Loucy (cell line): Measurements from ENCODE around the gene DLG1.

Experiments
- H2AFZ ChIP-seq: fragments of 200-600 bp; sonication (generic); 2 replicates; pipeline ENCODE4 v1.6.0; 2016; ENCODE audit warnings: antibody characterized with exemption, mild to moderate bottlenecking, low read length, moderate library complexity
- H3F3A ChIP-seq: fragments of 200-600 bp; 2 replicates; pipeline ENCODE4 v1.6.0; 2016; ENCODE audit warnings: antibody characterized with exemption, low read depth, mild to moderate bottlenecking
- H3K27me3 ChIP-seq: fragments of 200-600 bp; sonication (generic); 2 replicates; pipeline ENCODE4 v1.6.1; 2014; ENCODE audit warnings: low read length, mild to moderate bottlenecking; ENCODE audit not compliant: insufficient read depth, poor library complexity, severe bottlenecking
- H3K36me3 ChIP-seq: fragments of 200-600 bp; sonication (generic); 2 replicates; pipeline ENCODE4 v1.6.1; 2016; ENCODE audit warnings: low read length; ENCODE audit not compliant: insufficient read depth
- H3K4me1 ChIP-seq: fragments of 200-600 bp; sonication (generic); 2 replicates; pipeline ENCODE4 v1.5.1; 2014; ENCODE audit warnings: low read length, mild to moderate bottlenecking; ENCODE audit not compliant: insufficient read depth, poor library complexity, severe bottlenecking
- H3K4me2 ChIP-seq: fragments of 200-600 bp; sonication (generic); 2 replicates; pipeline ENCODE4 v1.6.0; 2014; ENCODE audit warnings: antibody characterized with exemption, low read length, low read depth, mild to moderate bottlenecking; ENCODE audit not compliant: poor library complexity, severe bottlenecking
- H3K4me3 ChIP-seq: fragments of 200-600 bp; sonication (generic); 2 replicates; pipeline ENCODE4 v1.5.1; 2014; ENCODE audit warnings: low read length, mild to moderate bottlenecking, mixed read lengths; ENCODE audit not compliant: poor library complexity, severe bottlenecking
- H3K79me2 ChIP-seq: fragments of 200-600 bp; sonication (generic); 2 replicates; pipeline ENCODE4 v1.6.1; 2014; ENCODE audit warnings: low read length; ENCODE audit not compliant: insufficient read depth
- H3K9ac ChIP-seq: fragments of 200-600 bp; sonication (generic); 2 replicates; pipeline ENCODE4 v1.6.0; 2014; ENCODE audit warnings: mild to moderate bottlenecking, low read depth, low read length, moderate library complexity; ENCODE audit not compliant: poor library complexity, severe bottlenecking
- H3K9me2 ChIP-seq: fragments of 200-600 bp; sonication (generic); replicated peaks from 2 replicates; pipeline ENCODE4 v1.6.1; 2016; ENCODE audit warnings: low read depth, low read length, mixed read lengths
- H3K9me3 ChIP-seq: fragments of 200-600 bp; sonication (generic); 2 replicates; pipeline ENCODE4 v1.6.1; 2014; ENCODE audit warnings: mild to moderate bottlenecking, antibody characterized with exemption, low read length, low read depth; ENCODE audit not compliant: insufficient read depth
- H4K20me1 ChIP-seq: fragments of 200-600 bp; sonication (generic); 2 replicates; pipeline ENCODE4 v1.6.0; 2014; ENCODE audit warnings: antibody characterized with exemption, low read length, mild to moderate bottlenecking; ENCODE audit not compliant: insufficient read depth, poor library complexity, severe bottlenecking
- CTCF ChIP-seq: fragments of 200-600 bp; sonication (generic); conservative IDR thresholded peaks from 2 replicates; pipeline ENCODE4 v1.5.1; 2014; ENCODE audit warnings: mild to moderate bottlenecking, antibody characterized with exemption, low read length
- EZH2phosphoT487 ChIP-seq: fragments of 200-600 bp; IDR thresholded peaks from 2 replicates; pipeline ENCODE4 v1.6.1; 2018; ENCODE audit warnings: antibody characterized with exemption, mild to moderate bottlenecking, moderate library complexity, borderline replicate concordance

DLG1 gene

GRCh38 chr3:197229836-197230235 is 68.6 kb downstream of the DLG1 start:
- Histone ChIP-seq H2AFZ (no peak overlapping the region), H3K4me1 (no peaks in the 10 kb centered on the region), H3K36me3 (peaks cover 14% of the 10 kb centered on the region; the same call in 1 of the 2 replicates), H3K9me3 (no peaks in the 10 kb centered on the region), H3K79me2 (peaks cover 97% of the 10 kb centered on the region), H3K27me3 (no peaks in the 10 kb centered on the region), H3F3A (no peaks in the 10 kb centered on the region), H4K20me1 (peaks cover 36% of the 10 kb centered on the region), H3K4me2 (no peak overlapping the region), H3K4me3 (no peak overlapping the region), H3K9ac (no peak overlapping the region), H3K9me2 (no peaks in the 10 kb centered on the region)
- TF ChIP-seq EZH2phosphoT487 (no peak), CTCF (no peak)

- Histone ChIP-seq H3K4me2 (no peak overlapping the region), H3K79me2 (peaks cover 96% of the 10 kb centered on the region), H3K36me3 (peaks cover 9% of the 10 kb centered on the region; the same call in 1 of the 2 replicates), H3K9me3 (no peaks in the 10 kb centered on the region), H2AFZ (no peak overlapping the region), H3K9me2 (no peaks in the 10 kb centered on the region), H3K4me3 (no peak overlapping the region), H3K9ac (no peak overlapping the region), H3K4me1 (no peaks in the 10 kb centered on the region), H3F3A (no peaks in the 10 kb centered on the region), H3K27me3 (no peaks in the 10 kb centered on the region), H4K20me1 (peaks cover 41% of the 10 kb centered on the region)
- TF ChIP-seq CTCF (no peak), EZH2phosphoT487 (no peak)
These were observed 69.2 kb downstream of the DLG1 start for GRCh38 chr3:197229178-197229577.

GRCh38 chr3:197227780-197228574 is 70.4 kb downstream of the DLG1 start:
- H3K4me3 ChIP-seq: no peak overlapping the region
- no peaks in the 10 kb centered on the region for H3K9me3 ChIP-seq
- H3K9ac ChIP-seq: no peak overlapping the region
- H3K79me2 ChIP-seq: peaks cover 96% of the 10 kb centered on the region
- TF ChIP-seq CTCF (no peak), EZH2phosphoT487 (no peak)
- no peaks in the 10 kb centered on the region for H3F3A ChIP-seq
- H3K9me2 ChIP-seq: no peaks in the 10 kb centered on the region
- peaks cover 46% of the 10 kb centered on the region for H4K20me1 ChIP-seq
- H3K4me1 ChIP-seq: no peaks in the 10 kb centered on the region
- peaks cover 9% of the 10 kb centered on the region; the same call in 1 of the 2 replicates for H3K36me3 ChIP-seq
- H3K4me2 ChIP-seq: no peak overlapping the region
- no peaks in the 10 kb centered on the region for H3K27me3 ChIP-seq
- no peak overlapping the region for H2AFZ ChIP-seq
